ENCODE data around the gene HIVEP3.
A peak's percentile ranks its signal among the peaks of the same experiment; 100 is the strongest.

The HIVEP3 gene

DNA sequence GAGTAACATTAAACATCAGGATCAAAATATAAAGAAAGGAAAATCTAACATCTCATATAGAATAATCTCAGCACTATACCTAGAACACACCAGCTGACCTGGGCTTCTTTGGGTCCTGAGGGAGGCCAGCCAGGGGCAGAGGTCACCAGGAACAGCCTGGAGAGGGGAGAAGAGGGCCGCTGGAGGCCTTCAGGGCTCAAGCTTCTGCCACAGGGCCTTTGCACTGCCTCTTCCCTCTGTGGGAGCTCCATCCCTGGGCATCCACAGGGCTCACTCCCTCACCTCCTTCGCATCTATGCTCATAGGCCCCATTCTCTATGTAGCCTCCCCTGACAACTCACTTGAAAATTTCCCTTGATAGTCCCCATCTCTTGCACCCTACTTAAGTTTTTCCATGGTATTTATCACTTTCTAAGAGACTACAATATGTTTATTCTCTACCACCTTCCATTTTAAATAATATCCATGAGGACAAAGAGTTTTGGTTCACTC, 73.9 kb downstream of the HIVEP3 start:
- DNase-seq, result no peak

DNA sequence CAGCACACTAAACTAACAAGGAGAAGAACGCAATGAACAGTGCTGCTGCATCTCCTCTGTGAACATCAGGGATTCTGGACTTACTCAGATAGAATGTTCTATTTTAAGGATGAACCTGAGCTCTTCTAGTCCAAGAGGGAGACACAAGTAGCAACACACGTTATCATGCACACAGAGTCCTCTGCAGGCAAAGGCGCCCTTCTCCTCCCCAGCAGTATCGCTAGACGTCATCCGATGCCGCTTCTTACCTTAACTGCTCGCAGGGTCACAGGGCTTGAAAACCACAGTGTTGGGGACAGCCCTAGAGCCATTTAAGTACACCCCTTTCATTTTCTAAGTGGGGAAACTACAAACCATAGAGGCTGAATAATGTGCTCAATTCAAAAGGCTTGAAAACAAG, 74.5 kb downstream of the HIVEP3 start:
- no peak for DNase-seq

DNA sequence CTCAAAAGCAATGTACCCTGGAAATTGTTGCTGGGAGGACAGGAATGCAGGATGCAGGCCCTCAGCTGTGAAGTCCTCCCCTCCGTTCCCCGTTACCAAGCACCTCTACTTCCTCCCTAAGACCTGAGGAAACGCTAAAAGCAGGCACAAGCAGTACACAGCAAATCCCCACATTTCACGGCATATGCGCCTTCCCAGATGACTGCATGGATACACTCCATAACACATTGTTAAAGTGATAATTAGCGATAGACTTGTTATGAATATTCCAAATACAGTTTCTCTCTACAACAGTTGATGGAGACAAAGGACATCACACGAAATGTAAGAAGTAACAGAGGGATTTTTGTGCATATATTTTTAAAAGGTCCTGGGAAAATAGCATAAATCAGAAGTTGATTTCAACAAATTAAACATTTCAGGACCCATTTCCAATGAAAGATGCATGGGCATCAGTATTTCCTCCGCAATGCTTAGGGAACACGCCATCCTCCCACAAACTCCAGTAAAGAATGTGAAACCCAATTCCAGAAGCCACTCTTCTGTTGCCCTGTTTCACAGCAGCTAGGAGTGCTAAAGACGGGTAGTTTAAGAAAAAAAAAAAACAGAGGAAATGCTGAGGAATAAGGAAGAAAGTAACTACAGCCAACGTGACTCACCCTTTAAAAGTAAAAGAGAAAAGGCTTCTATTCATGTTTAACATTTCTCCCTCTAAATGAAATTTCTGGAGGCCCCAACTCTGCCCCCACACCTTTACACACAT, 75.5 kb downstream of the HIVEP3 start:
- no peak for DNase-seq

DNA sequence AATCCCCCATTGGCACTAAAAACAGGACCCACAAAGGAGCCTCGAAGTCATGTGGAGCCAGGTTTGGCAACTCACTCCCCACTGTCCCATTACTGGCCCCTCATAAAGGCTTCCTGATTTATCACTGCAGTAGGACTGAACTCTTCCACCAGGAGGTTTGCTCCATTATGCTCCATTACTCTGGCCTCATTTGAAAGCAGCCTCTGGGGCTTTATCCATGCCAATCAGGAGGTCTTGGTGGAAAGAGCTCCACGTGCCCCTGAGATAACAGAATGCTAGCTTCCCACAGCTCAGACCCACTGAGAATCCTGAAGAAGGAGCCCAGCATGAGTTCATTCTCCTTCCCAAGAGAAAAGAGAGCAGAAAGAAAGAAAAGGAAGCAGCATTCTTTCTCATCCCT, 76.4 kb downstream of the HIVEP3 start:
- no peak for DNase-seq

DNA sequence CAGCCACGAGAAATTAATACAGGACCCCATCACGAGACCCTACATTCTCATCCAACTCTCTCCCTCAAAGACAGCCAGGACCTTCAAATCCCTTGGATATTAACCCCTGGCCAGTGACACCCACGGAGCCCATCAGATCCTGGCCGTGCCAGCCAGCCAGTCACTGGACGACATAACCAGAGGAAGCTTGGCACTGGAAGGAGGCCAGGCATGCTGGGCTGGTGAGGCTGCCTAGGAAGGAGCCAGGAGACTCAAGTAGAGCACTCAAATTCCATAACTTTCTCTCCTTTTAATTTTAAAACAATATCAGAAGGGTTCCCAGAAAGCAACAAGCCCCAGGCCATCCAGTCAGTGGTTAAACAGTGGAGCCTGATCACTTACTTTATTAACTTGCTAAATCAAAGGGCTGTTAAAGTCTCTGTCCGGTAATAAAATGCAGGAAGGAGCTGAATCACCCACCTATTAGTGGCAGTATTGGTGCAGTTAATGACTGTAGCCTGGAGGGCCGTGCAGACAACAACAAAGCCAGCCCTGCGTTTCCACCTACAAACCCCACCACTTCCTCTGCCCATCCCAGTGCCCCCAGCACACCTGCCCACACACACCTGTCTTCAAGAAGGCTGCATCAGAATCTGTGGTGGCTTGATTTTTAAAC, 78.0 kb downstream of the HIVEP3 start:
- no peak for DNase-seq

DNA sequence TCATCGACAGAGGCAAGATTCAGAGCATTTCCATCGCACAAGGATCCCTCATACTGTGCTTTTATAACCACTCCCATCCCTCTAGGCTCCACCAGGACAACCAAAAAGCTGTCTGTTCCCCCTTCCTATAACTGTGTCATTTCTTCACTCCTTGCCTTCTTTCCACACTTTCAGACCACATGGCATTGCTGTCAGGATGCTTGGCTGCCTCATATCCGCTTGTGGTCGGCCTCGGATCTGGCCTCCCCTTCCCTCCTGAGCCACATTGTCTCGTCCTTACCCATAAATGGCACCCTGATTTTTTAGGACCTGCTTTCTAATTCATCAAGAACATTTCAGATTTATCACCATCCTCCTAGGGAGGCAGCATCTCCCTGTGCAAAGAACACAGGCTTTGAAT, 80.5 kb downstream of the HIVEP3 start:
- DNase-seq, result no peak

DNA sequence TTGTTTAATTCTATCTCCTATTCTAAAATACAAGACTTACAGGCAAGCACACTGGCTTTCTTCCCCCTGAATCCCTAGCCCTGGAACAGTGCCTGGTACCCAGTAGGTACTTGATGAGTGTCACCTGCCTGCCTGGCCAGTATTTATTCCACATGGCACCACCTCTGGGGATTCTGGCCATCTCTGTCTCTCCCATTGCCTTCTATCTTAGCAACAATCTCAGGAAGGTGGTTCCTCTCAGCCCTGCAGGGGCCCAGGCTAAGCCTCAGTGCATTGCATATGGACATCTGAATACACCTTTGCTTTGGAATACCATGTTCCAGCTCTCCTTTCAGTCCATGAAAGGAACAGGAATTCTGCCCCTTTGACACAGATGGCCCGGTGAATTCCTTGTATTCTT, 81.0 kb downstream of the HIVEP3 start:
- DNase-seq, result no peak

DNA sequence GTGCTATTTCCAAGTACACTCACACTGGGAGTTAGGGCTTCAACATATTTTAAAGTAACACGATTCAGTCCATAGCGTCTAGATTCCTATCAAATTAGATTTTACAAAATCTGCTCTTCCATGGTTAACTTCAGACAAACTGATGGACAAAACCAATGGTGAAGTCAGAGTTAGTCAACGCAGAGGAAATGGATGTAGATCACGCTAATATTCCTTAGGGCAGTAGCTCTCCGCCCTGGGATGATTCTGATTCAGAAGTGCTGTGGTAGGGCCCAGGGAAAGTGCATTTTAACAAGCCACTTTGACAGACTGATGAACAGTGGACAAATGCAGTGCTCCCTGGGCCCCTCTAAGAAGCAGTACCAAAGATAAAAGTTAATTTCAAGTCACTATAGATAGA, 83.2 kb downstream of the HIVEP3 start:
- no peak for DNase-seq

DNA sequence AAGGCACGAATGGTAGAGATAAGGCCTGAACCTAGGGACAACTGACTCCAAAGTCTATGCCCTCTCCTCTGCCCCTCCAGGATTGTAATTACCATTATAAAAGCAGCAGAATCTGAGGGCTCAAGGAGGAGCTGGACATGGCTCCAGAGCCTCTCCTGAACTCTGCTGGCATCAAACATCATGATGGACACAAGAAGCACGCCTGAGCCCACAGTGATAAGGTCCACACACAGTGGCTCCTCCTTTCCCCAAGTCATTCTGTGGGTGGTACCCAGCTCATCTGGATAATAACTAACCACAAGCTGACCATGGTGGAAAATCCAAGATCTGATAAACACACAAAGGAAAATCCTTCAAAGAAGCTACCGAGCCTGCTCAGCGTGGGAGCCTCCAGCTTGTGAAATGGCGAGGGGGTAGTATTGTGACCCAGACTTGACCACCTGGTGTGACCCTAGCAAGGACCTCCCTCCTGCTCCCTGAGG, 85.2 kb downstream of the HIVEP3 start:
- DNase-seq, result no peak

DNA sequence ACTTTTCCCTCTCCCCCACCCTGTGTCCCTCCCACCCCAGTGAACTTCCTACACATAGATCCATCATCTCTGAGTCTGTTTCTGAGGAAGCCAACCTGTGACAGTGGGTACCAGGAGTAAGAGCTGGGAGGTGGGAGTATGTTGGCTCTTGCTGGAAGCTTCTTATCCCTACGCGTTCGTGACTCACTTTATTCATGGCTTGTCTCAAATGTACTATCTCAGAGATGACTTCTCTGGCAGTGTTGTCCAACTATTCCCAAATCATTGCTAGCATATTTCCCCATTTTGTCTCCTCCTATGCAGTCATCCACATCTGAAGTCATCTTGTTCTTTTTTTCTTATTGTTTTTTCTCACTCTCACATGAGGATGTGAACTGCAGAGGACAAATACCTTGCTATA, 88.0 kb downstream of the HIVEP3 start:
- no peak for DNase-seq

DNA sequence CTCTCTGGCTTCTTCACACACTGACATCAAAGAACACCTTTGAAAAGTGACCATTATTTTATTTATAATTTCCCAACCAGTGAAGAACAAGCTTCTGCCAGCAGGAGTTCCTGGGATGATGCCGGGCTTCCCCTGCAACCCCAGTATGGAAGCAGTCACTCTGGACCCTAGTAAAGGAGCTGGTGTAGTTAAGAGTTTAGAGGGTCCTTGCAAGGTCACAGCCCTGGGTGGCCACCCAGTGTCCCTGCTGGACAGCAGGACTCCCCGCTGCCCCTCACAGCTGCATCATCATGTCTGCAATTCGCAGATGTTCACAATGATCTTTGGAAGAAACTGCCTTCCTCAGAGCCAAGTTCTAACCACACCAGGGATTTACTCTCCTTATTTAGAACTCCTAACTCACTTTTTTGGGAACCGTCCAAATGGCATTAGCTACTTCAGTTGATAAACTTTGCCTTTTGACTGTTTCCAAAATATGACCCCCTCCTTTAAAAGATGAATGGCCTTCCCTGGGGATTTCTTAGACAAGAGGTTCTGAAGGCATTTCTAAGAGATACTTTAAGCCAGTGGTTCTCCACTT, 90.6 kb downstream of the HIVEP3 start:
- no peak for DNase-seq

DNA sequence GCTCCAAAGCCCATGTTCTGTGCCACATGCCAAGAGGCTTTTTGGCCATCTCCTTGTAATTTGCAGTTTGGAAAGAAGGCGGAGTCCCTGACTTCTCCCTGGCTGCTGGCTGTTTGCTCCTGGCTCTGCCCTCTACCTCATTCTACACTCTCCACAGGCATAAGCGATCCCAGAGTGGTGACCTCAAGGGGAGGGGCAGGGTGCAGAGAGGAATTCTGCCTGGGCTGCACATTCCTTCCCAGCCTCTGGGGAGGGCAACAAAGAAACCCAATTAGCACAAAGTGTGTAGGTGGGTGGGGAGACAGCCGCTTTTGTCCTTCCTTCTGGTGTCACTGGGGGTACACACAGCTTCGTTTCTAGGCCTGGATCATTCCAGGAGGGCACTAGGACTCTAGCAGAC, 95.3 kb downstream of the HIVEP3 start:
- no peak for DNase-seq

DNA sequence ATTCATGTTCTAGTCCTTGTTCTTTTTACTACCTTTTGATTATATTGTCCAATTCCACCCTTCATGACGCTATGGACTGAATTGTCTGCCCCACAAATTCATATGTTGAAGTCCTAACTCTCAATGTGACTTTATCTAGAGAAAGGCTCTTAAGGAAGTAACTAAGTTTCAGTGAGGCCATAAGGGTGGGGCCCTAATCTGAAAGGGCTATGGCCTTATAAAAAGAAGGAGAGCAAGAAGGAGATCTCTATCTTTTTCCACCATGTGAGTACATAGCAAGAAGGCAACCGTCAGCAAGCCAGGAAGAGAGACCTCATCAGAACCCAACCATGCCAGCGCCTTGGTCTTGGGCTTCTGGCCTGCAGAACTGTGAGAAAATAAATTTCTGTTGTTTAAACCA, 95.9 kb downstream of the HIVEP3 start:
- DNase-seq, result no peak

DNA sequence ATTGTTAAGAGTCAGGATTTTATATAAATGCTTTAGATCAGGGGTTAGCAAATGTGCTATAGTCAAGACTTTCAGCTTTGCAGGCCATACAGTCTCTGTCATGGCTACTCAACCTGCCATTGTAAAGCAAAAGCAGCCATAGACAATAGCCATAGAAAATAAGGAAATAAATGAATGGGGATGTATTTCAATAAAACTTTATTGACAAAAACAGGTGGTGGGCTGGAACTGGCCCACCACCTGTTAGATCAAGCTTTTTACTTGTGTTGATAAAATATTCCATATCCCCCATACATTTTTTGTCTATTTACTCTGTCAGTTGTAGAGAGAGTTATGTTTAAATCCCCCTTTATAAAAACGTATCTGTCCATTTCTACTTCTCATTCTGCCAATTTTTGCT, 98.9 kb downstream of the HIVEP3 start:
- DNase-seq, result no peak

DNA sequence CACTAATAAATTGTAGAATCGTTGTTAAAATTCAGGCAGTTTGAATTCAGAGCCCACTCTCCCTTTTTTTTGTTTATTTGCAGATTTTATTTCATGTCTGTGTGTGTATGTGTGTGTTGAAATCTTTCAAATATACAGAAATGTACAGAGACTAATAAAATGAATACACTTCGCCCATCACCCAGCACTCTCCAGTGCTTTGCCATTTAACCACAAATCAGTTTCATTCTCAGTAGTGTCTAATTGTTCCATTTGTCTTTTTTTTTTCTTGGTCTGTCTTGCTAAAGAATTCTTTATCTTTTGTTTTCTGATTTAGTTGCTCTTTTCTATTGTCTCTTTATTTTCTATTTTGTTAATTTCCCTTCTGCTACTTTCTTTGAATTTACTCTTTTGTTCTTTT, 99.7 kb downstream of the HIVEP3 start:
- no peak for DNase-seq

DNA sequence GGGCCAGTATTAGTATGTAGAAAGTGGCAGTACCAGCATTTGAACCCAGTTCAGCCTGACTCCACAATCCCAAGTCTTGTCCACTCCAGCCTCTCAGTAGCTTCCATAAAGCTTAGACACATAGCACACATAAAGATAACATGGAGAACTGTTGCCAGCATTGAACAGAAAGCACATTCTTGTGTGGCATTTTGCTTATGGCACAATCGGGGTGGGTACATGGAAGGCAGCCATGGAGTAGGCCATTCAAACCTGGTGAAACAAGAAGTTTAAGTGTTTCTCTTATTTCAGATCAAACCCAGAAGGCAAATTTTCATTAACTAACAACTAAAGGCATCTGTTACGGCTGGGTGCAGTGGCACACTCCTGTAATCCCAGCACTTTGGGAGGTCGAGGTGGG, 102.7 kb downstream of the HIVEP3 start:
- no peak for DNase-seq

DNA sequence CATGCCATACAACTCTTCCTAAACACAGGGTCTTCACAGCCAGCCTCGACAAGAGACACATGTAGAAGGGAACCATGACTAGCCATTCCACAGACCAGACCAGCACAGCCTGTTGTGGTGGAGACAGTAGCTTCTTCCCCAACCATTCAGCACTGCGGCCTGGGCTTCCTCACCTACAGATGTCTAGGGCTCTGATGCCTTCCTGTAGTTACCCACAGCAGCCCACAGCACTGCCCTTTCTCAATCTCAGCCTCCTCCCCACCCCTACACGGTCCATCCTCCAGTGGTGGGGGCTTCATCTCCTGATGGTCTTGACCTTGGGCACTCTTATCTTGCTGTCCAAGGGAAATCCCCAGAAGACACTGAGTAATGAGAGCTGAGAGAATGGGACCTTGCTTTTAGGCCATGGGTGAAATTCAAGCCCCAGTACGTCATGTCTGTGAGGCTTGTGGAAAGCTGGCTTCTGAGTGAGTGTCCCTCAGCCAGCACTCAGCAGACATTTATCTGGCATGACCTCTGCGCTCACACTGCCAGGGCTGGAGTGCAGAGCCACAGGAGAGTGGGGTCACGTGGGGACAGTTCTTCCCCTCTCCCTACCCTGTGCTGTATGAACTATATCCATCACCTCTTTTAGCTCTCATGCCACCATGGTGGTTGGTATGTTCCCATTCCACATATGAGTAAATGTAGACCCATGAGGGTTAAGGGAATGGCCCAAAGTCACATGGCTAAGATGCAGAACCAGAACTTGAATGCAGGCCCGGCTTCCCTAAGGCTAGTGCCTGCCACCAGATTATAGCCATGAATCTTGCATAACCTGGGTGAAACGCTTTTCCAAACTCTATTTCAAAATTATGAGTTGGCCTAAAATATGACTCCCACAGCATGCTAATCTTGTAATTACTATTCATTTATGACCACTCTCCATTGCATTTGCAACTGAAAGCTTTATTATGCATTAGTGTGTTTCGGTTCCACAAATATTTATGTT, 104.7 kb downstream of the HIVEP3 start:
- DNase-seq, result no peak

DNA sequence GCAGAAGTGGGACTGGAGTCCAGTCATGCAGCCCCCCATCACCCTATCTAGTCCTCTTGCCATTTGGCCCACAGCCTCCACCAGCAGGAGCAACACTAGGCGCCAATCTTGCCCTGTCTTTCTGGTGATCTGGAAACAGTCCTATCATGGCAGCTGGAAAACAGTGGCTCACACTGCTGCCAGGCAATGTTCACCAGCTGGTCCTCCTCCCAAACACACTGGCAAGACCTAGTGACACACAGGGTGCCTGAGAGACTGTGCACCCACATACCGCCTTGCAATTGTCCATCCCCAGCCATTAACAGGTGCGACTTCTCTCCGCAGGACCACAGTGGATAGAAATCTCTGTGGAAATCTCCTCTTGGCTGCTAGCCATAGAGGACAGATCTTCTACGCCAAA, 105.5 kb downstream of the HIVEP3 start:
- no peak for DNase-seq

DNA sequence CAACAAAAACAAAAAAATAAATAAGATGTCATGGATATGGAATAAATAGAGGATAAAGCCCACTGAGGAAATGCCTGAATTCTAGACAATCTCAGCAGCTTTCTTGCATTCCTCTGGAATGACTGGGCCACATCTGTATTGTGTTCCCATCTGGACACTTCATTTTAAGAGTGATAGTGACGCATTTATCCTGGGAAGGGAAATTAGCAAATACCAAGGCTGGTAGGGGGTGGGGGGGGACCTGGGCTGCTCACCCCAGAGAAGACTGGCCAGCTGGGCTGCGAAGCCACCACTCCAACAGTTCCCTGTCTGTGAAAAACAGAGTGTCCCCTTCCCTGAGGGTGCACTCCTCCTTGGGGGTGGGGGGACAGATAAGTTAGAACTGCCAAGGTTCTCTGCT, 106.3 kb downstream of the HIVEP3 start:
- peak; percentile 13 for DNase-seq

DNA sequence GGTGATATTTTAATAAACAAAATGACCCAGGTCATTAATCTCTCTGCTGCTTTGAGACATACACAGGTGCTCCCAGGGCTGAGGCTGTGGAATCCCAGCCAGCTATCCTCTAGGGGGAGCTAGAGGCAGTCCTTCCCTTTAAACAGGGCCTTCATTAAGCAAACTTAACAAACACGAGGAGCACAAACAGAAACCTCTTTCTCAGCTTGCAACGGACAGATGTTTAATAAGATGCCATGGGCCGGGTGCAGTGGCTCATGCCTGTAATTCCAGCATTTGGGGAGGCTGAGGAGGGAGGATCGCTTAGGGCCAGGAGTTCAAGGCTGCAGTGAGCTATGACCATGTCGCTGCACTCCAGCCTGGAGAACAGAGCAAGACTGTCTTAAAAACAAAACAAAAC, 106.7 kb downstream of the HIVEP3 start:
- peak; percentile 18 for DNase-seq

DNA sequence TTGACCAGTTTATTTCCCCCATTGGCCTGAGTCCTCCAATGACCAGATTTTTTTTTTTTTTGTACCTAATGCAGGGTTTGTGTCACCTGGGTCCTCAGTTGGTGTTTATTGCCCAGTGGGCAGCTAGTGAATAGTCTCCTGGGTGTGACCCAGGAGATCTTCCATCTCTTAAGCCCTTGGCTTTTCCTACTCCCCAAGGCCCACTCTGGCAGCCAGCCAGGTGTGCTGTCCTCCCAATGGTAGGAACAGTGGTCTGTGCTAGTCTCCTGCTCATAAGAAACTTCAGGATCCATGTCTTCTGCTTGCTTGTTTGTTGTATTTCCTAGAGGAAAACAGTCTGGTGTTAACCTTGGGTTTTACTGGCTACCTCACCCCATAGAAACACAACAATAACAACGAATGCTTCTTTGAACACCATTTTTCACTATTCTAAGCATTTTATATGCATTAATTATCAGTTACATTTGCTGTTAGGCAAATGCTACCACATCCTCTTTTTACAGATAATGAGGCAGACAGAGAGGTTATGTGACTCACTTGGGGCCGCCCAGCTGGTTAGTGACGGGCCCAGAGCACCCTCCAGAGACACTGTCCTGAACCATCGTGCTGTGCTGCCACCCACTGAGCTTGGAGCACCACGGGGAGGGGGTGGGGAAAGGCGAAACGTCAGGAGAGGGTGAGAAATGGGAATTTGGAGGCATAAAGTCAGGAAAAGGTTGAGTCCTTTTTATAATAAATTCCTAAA, 107.5 kb downstream of the HIVEP3 start:
- DNase-seq, result no peak

DNA sequence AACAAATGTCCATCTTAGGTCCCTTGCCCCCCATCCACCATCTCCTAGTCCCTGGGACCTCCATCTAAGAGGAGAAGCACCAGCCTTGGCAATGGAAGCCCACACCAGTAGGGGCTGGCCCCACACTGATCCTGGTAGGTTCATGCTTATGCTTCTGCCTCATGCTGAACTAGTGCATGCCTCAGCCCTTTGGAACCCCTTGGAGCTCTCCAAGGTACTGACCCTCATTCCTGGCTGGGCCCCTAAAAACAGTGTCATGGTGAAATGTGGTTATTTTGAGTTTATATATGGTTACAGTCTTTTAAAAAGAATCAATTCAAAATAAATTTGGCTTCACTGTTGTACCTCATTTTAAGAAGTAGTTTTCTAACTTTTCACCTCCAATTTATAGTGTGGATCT, 108.3 kb downstream of the HIVEP3 start:
- no peak for DNase-seq

Measured in 8988T (cell line).